Ectodermal cell (in vitro differentiated cells): ENCODE measurements around the gene TXNDC15.
"Not testable (repeated sequence)": the region's sequence is repeated elsewhere in the genome, so short reads cannot be mapped to it uniquely, and the experiment has no call there.

Source experiments
- H3K27ac ChIP-seq: 2 replicates; pipeline ENCODE4 v1.7.0; 2013; ENCODE audit warnings: mild to moderate bottlenecking, low read depth, low read length; ENCODE audit not compliant: insufficient read depth, poor library complexity, severe bottlenecking
- H3K27me3 ChIP-seq: 2 replicates; pipeline ENCODE4 v1.7.0; 2013; ENCODE audit warnings: mild to moderate bottlenecking, low read length; ENCODE audit not compliant: insufficient read depth, control insufficient read depth, poor library complexity, severe bottlenecking
- H3K36me3 ChIP-seq: one replicate; pipeline ENCODE4 v1.7.0; 2013; ENCODE audit warnings: low read length; ENCODE audit not compliant: control insufficient read depth, insufficient read depth
- H3K4me1 ChIP-seq: one replicate; pipeline ENCODE4 v1.7.0; 2013; ENCODE audit warnings: low read length; ENCODE audit not compliant: control insufficient read depth, insufficient read depth
- H3K4me3 ChIP-seq: 2 replicates; pipeline ENCODE4 v1.7.0; 2013; ENCODE audit warnings: low read depth, low read length, control low read depth; ENCODE audit not compliant: insufficient read depth
- H3K9me3 ChIP-seq: 2 replicates; pipeline ENCODE4 v1.7.0; 2013; ENCODE audit warnings: mild to moderate bottlenecking, low read length, moderate library complexity; ENCODE audit not compliant: control insufficient read depth
- WGBS, 2 experiments: methylation state at CpG; one replicate each; pipeline ENCODE4 v1.1.7; 2013; ENCODE audit warnings: missing lambda C conversion rate in 2 of 2; 5-methylcytosine and 5-hydroxymethylcytosine counted together

Gene TXNDC15

DNA sequence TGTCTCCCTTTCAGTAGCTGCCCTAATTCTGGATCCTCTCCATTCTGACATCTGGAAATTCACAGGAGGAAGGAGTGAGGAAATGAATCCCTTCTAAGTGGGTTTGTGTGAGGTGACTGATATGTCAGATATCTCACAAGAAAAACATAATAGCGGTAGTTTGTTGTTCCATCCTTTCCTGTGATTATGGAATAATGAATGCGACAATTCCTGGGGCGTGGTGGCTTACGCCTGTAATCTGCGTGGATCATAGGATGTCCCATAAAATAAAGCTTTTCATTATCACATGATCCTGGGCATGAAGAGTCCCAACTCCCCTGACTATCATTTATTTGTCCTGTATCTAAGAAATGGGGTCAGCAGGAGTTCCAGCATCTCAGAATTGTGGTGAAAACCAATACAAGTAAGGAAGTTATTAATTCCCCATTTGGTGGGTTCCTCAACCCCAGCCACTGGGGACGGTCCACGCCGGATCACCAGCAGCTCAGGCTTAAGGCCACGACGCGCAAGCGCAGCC lies 28.8 kb upstream of the TXNDC15 start:
- Histone ChIP-seq H3K27me3 (no peaks in the 10 kb centered on the region), H3K36me3 (no peaks in the 10 kb centered on the region), H3K4me1 (no peaks in the 10 kb centered on the region), H3K4me3 (peak overlapping the region; percentile 56), H3K27ac (peak overlapping the region; percentile 88), H3K9me3 (no peaks in the 10 kb centered on the region)
- 40 to 42% methylated on average over 12 of the region's 12 CpGs for WGBS, 2 experiments

DNA sequence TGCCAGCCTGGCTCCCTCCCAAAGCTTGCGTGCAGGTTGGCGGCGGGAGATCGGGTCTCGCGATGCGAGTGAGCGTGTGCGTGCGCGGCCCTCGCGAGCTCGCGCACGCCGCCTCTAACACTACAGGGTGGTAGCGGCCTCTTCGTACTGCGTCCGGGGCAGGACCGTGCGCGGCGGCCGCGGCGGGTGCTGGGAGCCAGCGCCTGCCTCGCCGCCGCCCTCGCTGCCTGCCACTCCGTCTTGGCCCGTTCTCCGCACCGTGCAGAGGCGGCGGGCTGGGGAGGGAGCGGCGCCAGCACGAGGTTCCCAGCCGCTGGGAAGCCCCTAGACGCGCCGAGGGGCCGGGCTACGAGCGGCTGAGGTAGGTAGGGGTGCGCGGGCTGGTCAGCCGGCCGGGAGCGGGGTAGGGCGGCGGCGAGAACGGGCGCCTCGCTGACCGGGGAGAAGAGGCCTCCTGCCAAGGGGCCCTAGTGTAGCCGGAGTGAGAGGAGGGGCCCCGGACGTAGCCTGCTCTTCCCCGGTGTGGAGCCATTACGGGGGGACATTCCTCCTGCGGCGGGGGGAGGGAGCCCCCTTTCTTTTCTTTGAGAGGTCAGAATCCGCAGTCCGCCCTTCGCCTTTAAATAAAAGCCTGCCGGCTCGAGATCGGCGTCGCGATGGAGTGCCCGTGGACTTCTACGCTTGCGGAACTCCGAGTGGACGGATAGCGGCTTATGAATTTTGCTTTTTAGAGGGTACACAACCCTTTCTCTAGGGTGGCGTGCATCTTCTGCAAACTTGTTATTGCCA lies 28.1 kb upstream of the TXNDC15 start, which contains the start of gene C5orf24:
Gene C5orf24, plus strand, starts transcription at position 117 of the 789 bp plus-strand sequence. CDS start 8,933 bp downstream, outside the sequence.
- H3K27ac ChIP-seq: peak within 1 kb of the TSS; percentile 88
- no peaks in the 10 kb centered on the region for H3K9me3 ChIP-seq
- H3K4me3 ChIP-seq: peak within 1 kb of the TSS; percentile 56
- WGBS, 2 experiments: 0 to 1% methylated on average over 84 of the region's 84 CpGs
- H3K36me3 ChIP-seq: no peaks in the 10 kb centered on the region
- H3K4me1 ChIP-seq: no peaks in the 10 kb centered on the region
- H3K27me3 ChIP-seq: no peaks in the 10 kb centered on the region

DNA sequence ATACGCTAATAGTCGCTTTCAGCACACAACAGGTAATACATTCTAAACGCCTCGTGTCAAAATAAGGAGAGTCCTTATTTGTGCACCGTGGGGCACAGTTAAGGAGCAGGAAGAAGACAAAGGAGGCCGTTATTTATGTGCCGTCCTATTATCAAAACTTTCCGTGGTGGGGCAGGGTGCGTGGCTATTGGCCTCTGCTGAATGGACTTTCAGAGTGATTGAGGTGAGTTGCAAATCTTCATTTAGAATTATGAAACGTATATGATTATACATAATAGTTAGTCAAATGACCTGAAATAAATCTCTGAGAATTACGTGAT lies 27.6 kb upstream of the TXNDC15 start:
- WGBS, 2 experiments: 10 to 12% methylated on average over 10 to 11 of the region's 11 CpGs
- H3K27me3 ChIP-seq: no peaks in the 10 kb centered on the region
- H3K36me3 ChIP-seq: no peaks in the 10 kb centered on the region
- H3K4me1 ChIP-seq: no peaks in the 10 kb centered on the region
- H3K9me3 ChIP-seq: no peaks in the 10 kb centered on the region
- peak overlapping the region; percentile 56 for H3K4me3 ChIP-seq
- H3K27ac ChIP-seq: no peak overlapping the region

DNA sequence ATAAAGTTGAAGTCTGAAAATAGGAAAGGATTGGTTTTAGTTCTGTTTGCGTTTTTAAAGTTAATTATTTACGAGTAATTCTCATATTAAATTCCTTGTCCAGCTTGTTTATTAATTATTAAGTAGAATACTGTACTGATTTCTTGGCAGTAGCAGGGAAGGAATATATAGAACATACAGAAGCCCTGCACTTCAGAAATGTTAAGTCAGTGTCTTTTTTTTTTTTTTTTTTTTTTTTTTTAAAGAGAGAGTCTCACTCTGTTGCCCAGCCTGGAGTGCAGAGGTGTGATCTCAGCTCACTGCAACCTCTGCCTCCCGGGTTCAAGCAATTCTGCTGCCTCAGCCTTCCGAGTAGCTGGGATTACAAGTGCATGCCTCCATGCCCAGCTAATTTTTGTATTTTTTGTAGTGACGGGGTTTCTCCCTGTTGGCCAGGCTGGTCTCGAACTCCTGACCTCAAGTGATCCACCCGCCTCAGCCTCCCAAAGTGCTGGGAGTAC lies 24.7 kb upstream of the TXNDC15 start:
- not testable (repeated sequence) for H3K36me3 ChIP-seq

DNA sequence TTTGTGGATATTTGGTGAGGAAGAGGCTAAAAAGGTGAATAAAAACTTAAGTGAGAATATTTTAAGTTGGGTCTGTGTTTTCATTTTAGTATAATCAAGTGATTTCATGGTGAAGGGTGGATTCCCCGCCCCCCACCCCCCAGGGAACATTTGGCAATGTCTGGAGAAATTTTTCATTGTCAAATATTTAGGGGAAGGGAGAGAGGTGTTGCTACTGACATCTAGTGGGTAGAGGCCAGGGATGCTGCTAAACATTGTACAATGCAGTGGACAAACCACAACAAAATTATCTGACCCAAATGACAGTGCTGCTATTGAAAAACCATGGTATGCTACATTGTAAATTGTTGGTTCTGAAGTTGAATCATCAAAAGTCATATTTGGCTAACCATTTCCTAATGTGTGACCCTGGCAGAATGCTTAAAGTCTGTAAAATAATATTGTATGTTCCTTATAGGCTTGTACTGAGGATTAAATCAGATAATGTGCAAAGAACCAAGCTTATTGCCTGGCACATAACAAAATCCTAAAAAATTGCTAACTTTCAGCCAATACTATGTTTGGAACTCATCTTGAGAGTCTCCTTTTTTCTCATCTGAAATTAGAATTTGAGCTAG lies 22.8 kb upstream of the TXNDC15 start:
- Histone ChIP-seq H3K4me3 (no peak overlapping the region), H3K36me3 (peaks cover 15% of the 10 kb centered on the region), H3K27me3 (no peaks in the 10 kb centered on the region), H3K27ac (no peak overlapping the region), H3K9me3 (no peaks in the 10 kb centered on the region), H3K4me1 (no peaks in the 10 kb centered on the region)
- 83 to 95% methylated on average over 1 of the region's 1 CpG for WGBS, 2 experiments

More for the DNA sequence above, 24.7 kb upstream of the TXNDC15 start:
- H3K27me3 ChIP-seq, H3K4me1 ChIP-seq, H3K4me3 ChIP-seq, H3K9me3 ChIP-seq, H3K27ac ChIP-seq: not testable (repeated sequence)
- 92 to 97% methylated on average over 6 to 7 of the region's 7 CpGs for WGBS, 2 experiments

DNA sequence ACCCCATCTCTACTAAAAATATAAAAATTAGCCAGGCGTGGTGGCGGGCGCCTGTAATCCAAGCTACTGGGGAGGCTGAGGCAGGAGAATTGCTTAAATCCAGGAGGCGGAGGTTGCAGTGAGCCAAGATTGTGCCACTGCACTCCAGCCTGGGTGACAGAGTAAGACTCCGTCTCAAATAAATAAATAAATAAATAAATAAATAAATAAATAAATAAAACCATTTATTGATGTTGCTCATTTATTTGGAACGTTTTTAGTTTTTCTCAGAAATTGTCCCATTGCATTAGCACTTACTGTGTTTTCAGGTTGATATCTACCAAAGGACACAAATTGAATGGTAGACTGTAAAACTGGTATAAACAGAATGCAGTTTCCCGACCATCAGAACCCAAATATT lies 17.7 kb upstream of the TXNDC15 start:
- 92 to 98% methylated on average over 5 to 6 of the region's 7 CpGs for WGBS, 2 experiments
- H3K36me3 ChIP-seq: peaks cover 27% of the 10 kb centered on the region

DNA sequence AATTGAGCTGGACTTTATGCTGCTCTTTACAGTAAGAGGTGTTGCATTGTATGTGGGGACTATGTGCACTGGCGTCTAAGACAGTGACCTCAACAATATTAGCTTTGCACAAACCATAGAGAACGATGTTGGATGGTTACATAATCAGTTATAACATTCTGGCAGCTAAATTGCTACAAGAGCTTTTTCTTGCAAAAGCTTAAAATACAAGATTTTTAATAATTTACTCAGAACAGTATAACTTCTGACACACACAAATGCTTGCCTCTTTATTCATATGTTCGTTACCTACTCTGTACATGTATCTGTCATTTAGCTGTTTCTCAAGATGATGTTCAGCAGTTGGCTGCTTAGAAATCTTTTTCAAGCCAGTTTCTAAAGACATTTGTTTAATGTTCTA lies 16.8 kb upstream of the TXNDC15 start:
- Histone ChIP-seq H3K9me3 (no peaks in the 10 kb centered on the region), H3K36me3 (peaks cover 24% of the 10 kb centered on the region), H3K4me1 (no peaks in the 10 kb centered on the region), H3K4me3 (no peak overlapping the region), H3K27me3 (no peaks in the 10 kb centered on the region), H3K27ac (no peak overlapping the region)
- WGBS, 2 experiments: 91 to 92% methylated on average over 3 of the region's 3 CpGs

More for the DNA sequence above, 17.7 kb upstream of the TXNDC15 start:
- H3K9me3 ChIP-seq, H3K4me1 ChIP-seq, H3K27me3 ChIP-seq, H3K4me3 ChIP-seq, H3K27ac ChIP-seq: not testable (repeated sequence)

DNA sequence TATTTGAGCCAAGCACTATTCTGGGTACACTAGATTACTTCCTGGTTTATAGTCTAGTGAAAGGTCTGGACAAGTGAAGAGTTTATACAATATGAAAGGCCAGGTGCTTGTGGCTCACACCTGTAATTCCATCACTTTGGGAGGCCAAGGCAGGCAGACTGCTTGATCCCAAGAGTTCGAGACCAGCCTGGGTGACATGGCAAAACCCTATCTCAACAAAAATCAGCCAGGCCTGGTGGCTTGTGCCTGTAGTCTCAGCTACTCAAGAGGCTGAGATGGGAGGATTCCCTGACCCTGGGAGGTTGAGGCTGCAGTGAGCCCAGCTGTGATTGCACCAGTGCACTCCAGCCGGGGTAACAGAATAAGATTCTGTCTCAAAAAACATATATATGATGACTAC lies 9.5 kb upstream of the TXNDC15 start:
- 93 to 98% methylated on average over 1 to 2 of the region's 2 CpGs for WGBS, 2 experiments
- no peak overlapping the region for H3K27ac ChIP-seq

DNA sequence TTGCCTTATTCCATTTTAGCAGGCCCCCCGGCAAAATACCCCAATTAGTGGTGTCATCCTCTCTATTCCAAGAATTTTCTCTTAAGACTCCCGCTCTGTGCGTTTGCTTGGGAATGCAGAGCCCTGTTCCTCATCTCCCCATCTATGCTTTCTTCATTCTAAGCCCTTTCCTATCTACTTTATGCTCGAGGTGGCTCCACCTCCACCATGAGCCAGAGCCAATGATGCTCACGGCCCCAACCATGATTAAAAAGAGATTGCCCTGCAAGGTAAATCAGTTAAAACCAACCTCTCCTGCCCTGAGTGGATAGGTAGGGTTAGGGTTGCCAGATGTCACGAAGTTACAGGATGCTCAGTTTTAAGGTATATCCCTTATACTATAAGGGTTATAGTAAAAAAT lies 677 bp upstream of the TXNDC15 start:
- Histone ChIP-seq H3K27ac (no peak overlapping the region), H3K4me1 (no peaks in the 10 kb centered on the region), H3K36me3 (no peaks in the 10 kb centered on the region), H3K27me3 (no peaks in the 10 kb centered on the region), H3K4me3 (no peak overlapping the region), H3K9me3 (no peaks in the 10 kb centered on the region)
- WGBS, 2 experiments: 87 to 92% methylated on average over 5 of the region's 6 CpGs

More for the DNA sequence above, 9.5 kb upstream of the TXNDC15 start:
- H3K27me3 ChIP-seq: no peaks in the 10 kb centered on the region
- no peaks in the 10 kb centered on the region for H3K9me3 ChIP-seq
- no peaks in the 10 kb centered on the region for H3K36me3 ChIP-seq
- H3K4me3 ChIP-seq: no peak overlapping the region
- no peaks in the 10 kb centered on the region for H3K4me1 ChIP-seq
